ENCODE results near the gene SHB. TPM values are rescaled to one million over a fixed set of nuclear protein-coding genes. Genes with fewer than 3 reads are reported as not detected.
A peak's percentile ranks its signal among the peaks of the same experiment; 100 is the strongest.

Gene SHB
- total and polyA plus RNA-seq, 11 donors, result 7.8 to 31.4 (median 21.4) TPM

GRCh38 chr9:37969130-37969529 lies 99.9 kb downstream of the SHB start:
- Histone ChIP-seq H3K4me1 (peaks cover 0 to 48% (median 24%) of the 10 kb centered on the region in 12 donors), H3K4me3 (no peak overlapping the region), H3K36me3 (peaks cover 0 to 26% (median 9%) of the 10 kb centered on the region in 9 donors), H3K27me3 (no peaks in the 10 kb centered on the region), H3K27ac (no peak overlapping the region), H3K9me3 (no peaks in the 10 kb centered on the region)
- ATAC-seq (peak in 3 of 4 donors; percentile 23 to 52 (median 33)), DNase-seq (peak; percentile 62 to 71 (median 70))
- WGBS, 4 donors, result 31 to 46% (median 35%) methylated on average over 2 of the region's 2 CpGs
- intact Hi-C loops (cut with DNase I), result loop anchor here in 4 of 10 donors (5.0 to 10.0 kb wide), 4 partner anchors 38 to 186 kb away; no protein-coding TSS in a partner anchor
- TF ChIP-seq POLR2A (IDR thresholded peaks at IDR 0.05) (no peak), CTCF (IDR thresholded peaks at IDR 0.05) (no peak)

- ATAC-seq, result peak in 2 of 4 donors; percentile 14 to 15
- WGBS, 4 donors, result 70 to 80% (median 76%) methylated on average over 4 of the region's 4 CpGs
Observed at GRCh38 chr9:37968228-37968701, 100.8 kb downstream of the SHB start.

GRCh38 chr9:37967761-37968080 lies 101.3 kb downstream of the SHB start:
- intact Hi-C loops (cut with DNase I), result loop anchor here in 4 of 10 donors (5.0 to 10.0 kb wide), 4 partner anchors 40 to 187 kb away; no protein-coding TSS in a partner anchor
- Histone ChIP-seq H3K36me3 (peaks cover 0 to 12% (median 0%) of the 10 kb centered on the region in 9 donors), H3K9me3 (no peaks in the 10 kb centered on the region), H3K27me3 (no peaks in the 10 kb centered on the region), H3K4me3 (no peak overlapping the region), H3K4me1 (peaks cover 0 to 54% (median 27%) of the 10 kb centered on the region in 12 donors), H3K27ac (no peak overlapping the region)
- 97% methylated on average over 6 of the region's 6 CpGs for WGBS, 4 donors
- no peak for ATAC-seq
- TF ChIP-seq POLR2A (IDR thresholded peaks at IDR 0.05) (no peak), CTCF (IDR thresholded peaks at IDR 0.05) (no peak)
- DNase-seq, result no peak

More at GRCh38 chr9:37968228-37968701, 100.8 kb downstream of the SHB start:
- Histone ChIP-seq H3K4me1 (peaks cover 0 to 54% (median 27%) of the 10 kb centered on the region in 12 donors), H3K27me3 (no peaks in the 10 kb centered on the region), H3K4me3 (no peak overlapping the region), H3K9me3 (no peaks in the 10 kb centered on the region), H3K36me3 (peaks cover 0 to 17% (median 4%) of the 10 kb centered on the region in 9 donors), H3K27ac (peak overlapping the region in 1 of 12 donors; percentile 9)
- intact Hi-C loops (cut with DNase I), result loop anchor here in 4 of 10 donors (5.0 to 10.0 kb wide), 4 partner anchors 39 to 187 kb away; no protein-coding TSS in a partner anchor
- TF ChIP-seq CTCF (IDR thresholded peaks at IDR 0.05) (no peak), POLR2A (IDR thresholded peaks at IDR 0.05) (no peak)
- DNase-seq, result peak in 1 of 5 donors; percentile 3

GRCh38 chr9:37967014-37967760 lies 101.8 kb downstream of the SHB start:
- DNase-seq, result peak in 2 of 5 donors; percentile 8 to 9
- ATAC-seq, result no peak
- Histone ChIP-seq H3K27ac (no peak overlapping the region), H3K4me3 (no peak overlapping the region), H3K9me3 (no peaks in the 10 kb centered on the region), H3K4me1 (peaks cover 0 to 54% (median 27%) of the 10 kb centered on the region in 12 donors), H3K27me3 (no peaks in the 10 kb centered on the region), H3K36me3 (peaks cover 0 to 9% (median 0%) of the 10 kb centered on the region in 9 donors)
- WGBS, 4 donors, result 93 to 94% (median 94%) methylated on average over 6 to 8 of the region's 8 CpGs
- intact Hi-C loops (cut with DNase I), result loop anchor here in 4 of 10 donors (5.0 to 10.0 kb wide), 4 partner anchors 40 to 188 kb away; no protein-coding TSS in a partner anchor
- TF ChIP-seq CTCF (IDR thresholded peaks at IDR 0.05) (no peak), POLR2A (IDR thresholded peaks at IDR 0.05) (no peak)
